Prostate gland (tissue), 2 donors: ENCODE measurements around the gene SNX9. TPM values are rescaled to one million over a fixed set of nuclear protein-coding genes. Genes with fewer than 3 reads are reported as not detected.

Experiments used
- DNase-seq: peaks from one replicate; pipeline ENCODE4 v3.0.0-alpha.2; 2019; ENCODE audit warnings: low spot score
- H3K27ac ChIP-seq, 2 donors: fragments of 200-600 bp; sonication (generic); 2 replicates each; pipeline ENCODE4 v1.5.1; 2017 to 2019
- H3K27me3 ChIP-seq: fragments of 200-600 bp; sonication (generic); replicated peaks from 2 replicates; pipeline ENCODE4 v1.5.1; 2019; ENCODE audit not compliant: insufficient read depth
- H3K36me3 ChIP-seq, 2 donors: fragments of 200-600 bp; sonication (generic); 1 replicate in 1 of 2; 2 replicates in 1 of 2; pipeline versions ENCODE4 v1.5.1 to v1.8.1; 2017 to 2019
- H3K4me1 ChIP-seq: fragments of 200-600 bp; sonication (generic); replicated peaks from 2 replicates; pipeline ENCODE4 v1.5.1; 2019
- H3K4me3 ChIP-seq, 2 donors: fragments of 200-600 bp; sonication (generic); 2 replicates each; pipeline ENCODE4 v1.5.1; 2017 to 2019
- H3K9me3 ChIP-seq: fragments of 200-600 bp; sonication (generic); 2 replicates; pipeline ENCODE4 v1.5.1; 2017
- CTCF ChIP-seq, 4 experiments: fragments of 200-600 bp in 2 of 4; fragments of 450-650 bp in 2 of 4; sonication (generic) in 2 of 4; IDR thresholded peaks; 1 replicate in 3 of 4; 2 replicates in 1 of 4; pipeline ENCODE4 v1.5.1; 2016 to 2019; ENCODE audit warnings: antibody characterized with exemption in 4 of 4, mild to moderate bottlenecking in 2 of 4, moderate library complexity in 2 of 4
- POLR2A ChIP-seq: fragments of 450-650 bp; IDR thresholded peaks from one replicate; pipeline ENCODE4 v1.6.1; 2016; ENCODE audit warnings: antibody characterized with exemption, mild to moderate bottlenecking
- POLR2AphosphoS5 ChIP-seq: sonication (generic); formaldehyde crosslinking; IDR thresholded peaks from one replicate; pipeline ENCODE4 v1.6.1; 2017; ENCODE audit warnings: antibody characterized with exemption
- WGBS: methylation state at CpG from one replicate; pipeline ENCODE4 v1.1.5; 2018; 5-methylcytosine and 5-hydroxymethylcytosine counted together
- intact Hi-C: fragments of 100-400 bp; cut with DNase I; formaldehyde crosslinking; loops from one replicate; pipeline ENCODE4 v1.14.2; 2022
- total RNA-seq, 2 donors: library from RNA; depleted of rRNA; stranded (reverse); fragments of >200 nt; gene quantifications; one replicate each; pipeline ENCODE4 v1.1.0, GENCODE V29; 2016

SNX9 gene
- total RNA-seq, 2 donors from 2014 or later, result 39.2 to 40.6 TPM

GRCh38 chr6:157777344-157777743 is 45.7 kb upstream of the SNX9 start:
- no peak overlapping the region for H3K27ac ChIP-seq
- intact Hi-C loops, result no loop called here
- H3K27me3 ChIP-seq, result no peaks in the 10 kb centered on the region
- H3K36me3 ChIP-seq, result no peaks in the 10 kb centered on the region
- no peaks in the 10 kb centered on the region for H3K4me1 ChIP-seq
- TF ChIP-seq POLR2AphosphoS5 (no peak), CTCF (IDR thresholded peaks at IDR 0.05) (no peak), POLR2A (no peak)
- WGBS, result 82% methylated on average over 4 of the region's 4 CpGs
- no peak for DNase-seq
- no peaks in the 10 kb centered on the region for H3K9me3 ChIP-seq
- no peak overlapping the region for H3K4me3 ChIP-seq

- Histone ChIP-seq H3K4me3 (no peak overlapping the region), H3K4me1 (no peaks in the 10 kb centered on the region), H3K27me3 (no peaks in the 10 kb centered on the region), H3K9me3 (no peaks in the 10 kb centered on the region), H3K36me3 (no peaks in the 10 kb centered on the region), H3K27ac (no peak overlapping the region)
- no peak for DNase-seq
- intact Hi-C loops, result no loop called here
- no peak for TF ChIP-seq CTCF (IDR thresholded peaks at IDR 0.05)
- TF ChIP-seq POLR2A, result no peak
- TF ChIP-seq POLR2AphosphoS5, result no peak
- WGBS, result 77% methylated on average over 4 of the region's 4 CpGs
Measured at GRCh38 chr6:157778719-157779118, 44.3 kb upstream of the SNX9 start.

- Histone ChIP-seq H3K9me3 (no peaks in the 10 kb centered on the region), H3K27ac (no peak overlapping the region), H3K4me3 (no peak overlapping the region), H3K27me3 (no peaks in the 10 kb centered on the region), H3K36me3 (no peaks in the 10 kb centered on the region), H3K4me1 (no peaks in the 10 kb centered on the region)
- TF ChIP-seq CTCF (IDR thresholded peaks at IDR 0.05) (no peak), POLR2AphosphoS5 (no peak), POLR2A (no peak)
- WGBS, result 50% methylated on average over 9 of the region's 9 CpGs
- DNase-seq, result no peak
- intact Hi-C loops, result no loop called here
Measured at GRCh38 chr6:157779705-157780604, 43.1 kb upstream of the SNX9 start.

GRCh38 chr6:157785636-157786035 is 37.4 kb upstream of the SNX9 start:
- Histone ChIP-seq H3K4me1 (no peaks in the 10 kb centered on the region), H3K27ac (no peak overlapping the region), H3K27me3 (no peaks in the 10 kb centered on the region), H3K36me3 (no peaks in the 10 kb centered on the region), H3K9me3 (no peaks in the 10 kb centered on the region), H3K4me3 (no peak overlapping the region)
- 71% methylated on average over 1 of the region's 1 CpG for WGBS
- intact Hi-C loops, result no loop called here
- no peak for TF ChIP-seq CTCF (IDR thresholded peaks at IDR 0.05)
- TF ChIP-seq POLR2A, result no peak
- TF ChIP-seq POLR2AphosphoS5, result no peak
- DNase-seq, result no peak

- Histone ChIP-seq H3K27me3 (no peaks in the 10 kb centered on the region), H3K27ac (no peak overlapping the region), H3K4me3 (no peak overlapping the region), H3K4me1 (no peaks in the 10 kb centered on the region), H3K9me3 (no peaks in the 10 kb centered on the region), H3K36me3 (no peaks in the 10 kb centered on the region)
- WGBS, result 91% methylated on average over 3 of the region's 3 CpGs
- intact Hi-C loops, result no loop called here
- no peak for DNase-seq
- TF ChIP-seq POLR2AphosphoS5 (no peak), POLR2A (no peak), CTCF (IDR thresholded peaks at IDR 0.05) (no peak)
Measured at GRCh38 chr6:157786221-157786620, 36.8 kb upstream of the SNX9 start.
